T-helper 1 cell treated with Interleukin-12 subunit alpha and Interleukin-12 subunit beta and Interleukin-4 antibody, amounts not matched to agents 30 μg/mL and 1 μg/mL, for 36 hours (primary cell): Measurements from ENCODE around the gene ZFPM1.

Source experiments
- H3K27ac Mint-ChIP-seq: one replicate; pipeline ENCODE4 v1.8.0; 2021; ENCODE audit warnings: mild to moderate bottlenecking, mixed read lengths
- H3K27me3 Mint-ChIP-seq: one replicate; pipeline ENCODE4 v1.8.0; 2021; ENCODE audit warnings: low read depth, mixed read lengths
- H3K36me3 Mint-ChIP-seq: one replicate; pipeline ENCODE4 v1.8.0; 2021; ENCODE audit warnings: low read depth, mixed read lengths
- H3K4me1 Mint-ChIP-seq: one replicate; pipeline ENCODE4 v1.8.0; 2021; ENCODE audit warnings: low read depth, mixed read lengths
- H3K4me3 Mint-ChIP-seq: one replicate; pipeline ENCODE4 v1.8.0; 2021; ENCODE audit warnings: mild to moderate bottlenecking, moderate library complexity, mixed read lengths
- H3K9me3 Mint-ChIP-seq: one replicate; pipeline ENCODE4 v1.8.0; 2021; ENCODE audit warnings: mixed read lengths

The ZFPM1 gene

GRCh38 chr16:88504489-88505404 lies 51.7 kb downstream of the ZFPM1 start:
- Mint-ChIP-seq H3K4me1 (no peaks in the 10 kb centered on the region), H3K36me3 (no peaks in the 10 kb centered on the region), H3K9me3 (no peaks in the 10 kb centered on the region), H3K4me3 (no peak overlapping the region), H3K27me3 (no peaks in the 10 kb centered on the region), H3K27ac (no peak overlapping the region)

- no peak overlapping the region for H3K27ac Mint-ChIP-seq
- no peaks in the 10 kb centered on the region for H3K27me3 Mint-ChIP-seq
- no peaks in the 10 kb centered on the region for H3K9me3 Mint-ChIP-seq
- H3K4me3 Mint-ChIP-seq, result no peak overlapping the region
- no peaks in the 10 kb centered on the region for H3K4me1 Mint-ChIP-seq
- H3K36me3 Mint-ChIP-seq, result no peaks in the 10 kb centered on the region
Measured at GRCh38 chr16:88505405-88506082, 52.5 kb downstream of the ZFPM1 start.

GRCh38 chr16:88506723-88507122 lies 53.6 kb downstream of the ZFPM1 start:
- H3K4me3 Mint-ChIP-seq, result no peak overlapping the region
- H3K27ac Mint-ChIP-seq, result no peak overlapping the region
- H3K4me1 Mint-ChIP-seq, result no peaks in the 10 kb centered on the region
- no peaks in the 10 kb centered on the region for H3K27me3 Mint-ChIP-seq
- no peaks in the 10 kb centered on the region for H3K9me3 Mint-ChIP-seq
- H3K36me3 Mint-ChIP-seq, result no peaks in the 10 kb centered on the region

- Mint-ChIP-seq H3K27me3 (no peaks in the 10 kb centered on the region), H3K36me3 (no peaks in the 10 kb centered on the region), H3K27ac (no peak overlapping the region), H3K4me1 (no peaks in the 10 kb centered on the region), H3K4me3 (no peak overlapping the region), H3K9me3 (no peaks in the 10 kb centered on the region)
Measured at GRCh38 chr16:88507231-88507743, 54.2 kb downstream of the ZFPM1 start.

- Mint-ChIP-seq H3K36me3 (no peaks in the 10 kb centered on the region), H3K9me3 (no peaks in the 10 kb centered on the region), H3K4me1 (no peaks in the 10 kb centered on the region), H3K27ac (no peak overlapping the region), H3K4me3 (no peak overlapping the region), H3K27me3 (no peaks in the 10 kb centered on the region)
Measured at GRCh38 chr16:88508376-88508867, 55.3 kb downstream of the ZFPM1 start.

GRCh38 chr16:88508868-88509748 lies 56.0 kb downstream of the ZFPM1 start:
- H3K27me3 Mint-ChIP-seq, result no peaks in the 10 kb centered on the region
- no peak overlapping the region for H3K4me3 Mint-ChIP-seq
- no peaks in the 10 kb centered on the region for H3K36me3 Mint-ChIP-seq
- H3K4me1 Mint-ChIP-seq, result no peaks in the 10 kb centered on the region
- no peak overlapping the region for H3K27ac Mint-ChIP-seq
- H3K9me3 Mint-ChIP-seq, result no peaks in the 10 kb centered on the region

- H3K27me3 Mint-ChIP-seq, result no peaks in the 10 kb centered on the region
- no peak overlapping the region for H3K4me3 Mint-ChIP-seq
- H3K27ac Mint-ChIP-seq, result no peak overlapping the region
Measured at GRCh38 chr16:88509749-88510069, 56.6 kb downstream of the ZFPM1 start.

GRCh38 chr16:88510091-88510994 lies 57.3 kb downstream of the ZFPM1 start:
- no peak overlapping the region for H3K27ac Mint-ChIP-seq
- no peaks in the 10 kb centered on the region for H3K36me3 Mint-ChIP-seq
- H3K9me3 Mint-ChIP-seq, result no peaks in the 10 kb centered on the region
- no peaks in the 10 kb centered on the region for H3K27me3 Mint-ChIP-seq
- H3K4me1 Mint-ChIP-seq, result no peaks in the 10 kb centered on the region
- H3K4me3 Mint-ChIP-seq, result no peak overlapping the region

More at GRCh38 chr16:88509749-88510069, 56.6 kb downstream of the ZFPM1 start:
- Mint-ChIP-seq H3K9me3 (no peaks in the 10 kb centered on the region), H3K36me3 (no peaks in the 10 kb centered on the region), H3K4me1 (no peaks in the 10 kb centered on the region)

- H3K27ac Mint-ChIP-seq, result no peak overlapping the region
- H3K4me3 Mint-ChIP-seq, result no peak overlapping the region
- H3K4me1 Mint-ChIP-seq, result no peaks in the 10 kb centered on the region
- no peaks in the 10 kb centered on the region for H3K27me3 Mint-ChIP-seq
- no peaks in the 10 kb centered on the region for H3K9me3 Mint-ChIP-seq
- H3K36me3 Mint-ChIP-seq, result no peaks in the 10 kb centered on the region
Measured at GRCh38 chr16:88511060-88511459, 58.0 kb downstream of the ZFPM1 start.

- Mint-ChIP-seq H3K36me3 (no peaks in the 10 kb centered on the region), H3K27ac (no peak overlapping the region), H3K4me3 (no peak overlapping the region), H3K9me3 (no peaks in the 10 kb centered on the region), H3K4me1 (no peaks in the 10 kb centered on the region), H3K27me3 (no peaks in the 10 kb centered on the region)
Measured at GRCh38 chr16:88511906-88512305, 58.8 kb downstream of the ZFPM1 start.

GRCh38 chr16:88512728-88513696 lies 59.9 kb downstream of the ZFPM1 start:
- H3K27ac Mint-ChIP-seq, result no peak overlapping the region
- no peaks in the 10 kb centered on the region for H3K4me1 Mint-ChIP-seq
- no peaks in the 10 kb centered on the region for H3K9me3 Mint-ChIP-seq
- H3K36me3 Mint-ChIP-seq, result no peaks in the 10 kb centered on the region
- no peaks in the 10 kb centered on the region for H3K27me3 Mint-ChIP-seq
- no peak overlapping the region for H3K4me3 Mint-ChIP-seq

GRCh38 chr16:88514070-88514469 lies 61.0 kb downstream of the ZFPM1 start:
- Mint-ChIP-seq H3K9me3 (peaks cover 7% of the 10 kb centered on the region), H3K4me3 (no peak overlapping the region), H3K27ac (no peak overlapping the region), H3K36me3 (peaks cover 1% of the 10 kb centered on the region), H3K4me1 (no peaks in the 10 kb centered on the region), H3K27me3 (no peaks in the 10 kb centered on the region)
